ENCODE data around the gene NOS1.
"Not testable (repeated sequence)": the region's sequence is repeated elsewhere in the genome, so short reads cannot be mapped to it uniquely, and the experiment has no call there.

The NOS1 gene

DNA sequence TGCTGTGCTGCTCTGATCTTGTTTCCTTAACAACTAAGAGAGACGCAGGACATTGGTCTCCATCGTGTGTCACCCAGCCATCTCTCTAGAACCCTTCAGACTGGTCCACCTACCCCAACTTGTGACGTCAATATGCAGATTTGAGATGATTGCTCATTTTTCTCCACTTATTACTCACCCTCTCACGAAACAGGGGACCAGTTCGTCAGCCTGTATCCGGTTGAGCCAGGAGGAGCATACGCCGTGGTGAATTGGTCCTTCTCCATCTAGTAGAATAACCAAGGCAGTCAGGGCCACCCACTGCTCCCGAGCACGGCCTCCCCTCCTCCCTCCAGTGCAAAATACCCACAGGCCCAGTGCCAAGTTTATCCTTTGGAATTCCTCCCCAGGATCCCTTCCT is 134.9 kb downstream of the NOS1 start:
- no peak for DNase-seq
- H3K36me3 ChIP-seq, result no peaks in the 10 kb centered on the region

DNA sequence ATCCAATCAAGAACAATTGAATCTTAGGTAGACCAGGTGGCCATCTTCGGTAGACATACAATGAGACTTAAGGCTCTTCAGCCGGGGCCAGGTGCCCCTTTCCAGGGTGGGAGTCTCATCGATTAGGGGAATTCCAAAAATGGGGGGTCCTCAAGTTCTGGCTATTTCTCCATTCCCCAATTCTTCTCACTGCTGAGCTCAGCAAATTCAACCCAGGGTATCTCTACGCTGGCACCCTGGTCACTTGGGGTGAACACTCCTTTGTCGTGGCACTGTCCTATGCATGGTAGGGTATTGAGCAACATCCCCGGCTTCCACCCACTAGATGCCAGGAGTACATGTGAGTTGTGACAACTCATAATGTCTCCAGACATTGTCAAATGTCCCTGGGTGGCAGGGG is 136.2 kb downstream of the NOS1 start:
- H3K4me3 ChIP-seq (ENCODE audit: low read depth, low read length), result no peak overlapping the region
- DNase-seq, result no peak
- TF ChIP-seq, protein P1, sequence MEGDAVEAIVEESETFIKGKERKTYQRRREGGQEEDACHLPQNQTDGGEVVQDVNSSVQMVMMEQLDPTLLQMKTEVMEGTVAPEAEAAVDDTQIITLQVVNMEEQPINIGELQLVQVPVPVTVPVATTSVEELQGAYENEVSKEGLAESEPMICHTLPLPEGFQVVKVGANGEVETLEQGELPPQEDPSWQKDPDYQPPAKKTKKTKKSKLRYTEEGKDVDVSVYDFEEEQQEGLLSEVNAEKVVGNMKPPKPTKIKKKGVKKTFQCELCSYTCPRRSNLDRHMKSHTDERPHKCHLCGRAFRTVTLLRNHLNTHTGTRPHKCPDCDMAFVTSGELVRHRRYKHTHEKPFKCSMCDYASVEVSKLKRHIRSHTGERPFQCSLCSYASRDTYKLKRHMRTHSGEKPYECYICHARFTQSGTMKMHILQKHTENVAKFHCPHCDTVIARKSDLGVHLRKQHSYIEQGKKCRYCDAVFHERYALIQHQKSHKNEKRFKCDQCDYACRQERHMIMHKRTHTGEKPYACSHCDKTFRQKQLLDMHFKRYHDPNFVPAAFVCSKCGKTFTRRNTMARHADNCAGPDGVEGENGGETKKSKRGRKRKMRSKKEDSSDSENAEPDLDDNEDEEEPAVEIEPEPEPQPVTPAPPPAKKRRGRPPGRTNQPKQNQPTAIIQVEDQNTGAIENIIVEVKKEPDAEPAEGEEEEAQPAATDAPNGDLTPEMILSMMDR (IDR thresholded peaks at IDR 0.05; ENCODE audit: low read depth, low read length), result no peak
- peaks cover 5% of the 10 kb centered on the region for H3K27me3 ChIP-seq
- H3K36me3 ChIP-seq, result no peaks in the 10 kb centered on the region
- H3K4me1 ChIP-seq, result no peaks in the 10 kb centered on the region
- H3K9me3 ChIP-seq, result no peaks in the 10 kb centered on the region

More for the DNA sequence above, 134.9 kb downstream of the NOS1 start:
- TF ChIP-seq, protein P1 (IDR thresholded peaks at IDR 0.05; ENCODE audit: low read depth, low read length), result no peak
- Histone ChIP-seq H3K4me1 (no peaks in the 10 kb centered on the region), H3K27me3 (no peaks in the 10 kb centered on the region), H3K9me3 (no peaks in the 10 kb centered on the region), H3K4me3 (ENCODE audit: low read depth, low read length) (no peak overlapping the region)

DNA sequence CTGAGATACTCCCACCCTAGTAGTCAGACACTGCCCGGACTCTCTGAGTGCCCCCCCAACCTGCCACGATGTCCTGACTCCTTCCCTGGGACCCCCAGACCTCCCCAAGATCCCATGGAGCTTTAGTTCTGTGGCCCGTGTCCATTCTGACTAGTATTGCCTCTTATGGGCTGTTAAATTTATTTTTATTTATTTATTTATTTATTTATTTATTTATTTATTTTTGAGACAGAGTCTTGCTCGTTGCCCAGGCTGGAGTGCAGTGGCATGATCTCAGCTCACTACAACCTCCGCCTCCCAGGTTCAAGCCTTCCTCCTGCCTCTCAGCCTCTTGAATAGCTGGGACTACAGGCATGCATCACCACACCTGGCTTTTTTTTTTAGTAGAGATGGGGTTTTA is 140.5 kb downstream of the NOS1 start:
- H3K27me3 ChIP-seq, result peaks cover 28% of the 10 kb centered on the region
- not testable (repeated sequence) for DNase-seq; H3K4me1 ChIP-seq; H3K9me3 ChIP-seq; H3K36me3 ChIP-seq; H3K4me3 ChIP-seq (ENCODE audit: low read depth, low read length)

DNA sequence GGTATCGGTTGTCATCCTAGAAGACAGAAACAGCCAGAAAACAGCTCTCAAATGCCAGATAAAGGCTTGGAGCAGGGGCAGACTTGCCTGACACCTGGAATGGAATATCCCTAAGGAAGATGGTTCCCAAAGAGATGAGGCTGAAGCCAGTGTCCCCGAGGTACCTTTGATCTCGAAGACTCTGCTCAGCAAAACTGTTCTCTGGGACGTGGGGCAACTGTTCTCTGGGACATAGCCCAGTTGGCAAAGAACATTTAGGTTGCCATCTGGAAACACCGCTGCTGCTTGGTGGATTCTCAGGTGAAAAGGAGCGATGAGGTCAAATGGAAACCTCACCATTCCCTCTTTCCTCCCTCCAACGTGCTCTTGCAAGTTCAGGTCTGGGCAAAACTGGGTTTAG is 143.3 kb downstream of the NOS1 start:
- H3K9me3 ChIP-seq, result no peaks in the 10 kb centered on the region
- DNase-seq, result no peak
- no peaks in the 10 kb centered on the region for H3K36me3 ChIP-seq
- TF ChIP-seq, protein P1 (IDR thresholded peaks at IDR 0.05; ENCODE audit: low read depth, low read length), result no peak
- peaks cover 34% of the 10 kb centered on the region for H3K27me3 ChIP-seq
- no peaks in the 10 kb centered on the region for H3K4me1 ChIP-seq
- H3K4me3 ChIP-seq (ENCODE audit: low read depth, low read length), result no peak overlapping the region

DNA sequence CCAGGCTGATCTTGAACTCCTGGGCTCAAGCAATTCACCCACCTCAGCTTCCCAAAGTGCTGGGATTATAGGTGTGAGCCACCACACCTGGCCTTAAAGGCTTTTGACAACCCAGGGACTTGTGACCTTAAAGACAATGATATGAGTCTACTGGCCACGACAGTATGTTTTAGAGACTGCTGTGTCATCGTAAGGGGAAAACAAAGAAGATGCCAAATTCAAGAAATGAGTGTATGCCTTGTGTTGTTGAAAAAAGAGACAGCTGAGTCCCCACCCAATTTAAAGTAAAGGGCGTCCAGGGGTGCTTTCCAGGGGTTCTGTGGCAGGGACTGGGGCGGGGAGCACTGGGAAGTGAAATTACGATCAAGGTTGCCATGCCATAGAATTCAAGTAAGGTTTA is 144.7 kb downstream of the NOS1 start:
- DNase-seq, result no peak
- Histone ChIP-seq H3K4me3 (ENCODE audit: low read depth, low read length) (no peak overlapping the region), H3K4me1 (no peaks in the 10 kb centered on the region), H3K27me3 (peaks cover 35% of the 10 kb centered on the region), H3K9me3 (no peaks in the 10 kb centered on the region), H3K36me3 (no peaks in the 10 kb centered on the region)
- TF ChIP-seq, protein P1 (IDR thresholded peaks at IDR 0.05; ENCODE audit: low read depth, low read length), result no peak

DNA sequence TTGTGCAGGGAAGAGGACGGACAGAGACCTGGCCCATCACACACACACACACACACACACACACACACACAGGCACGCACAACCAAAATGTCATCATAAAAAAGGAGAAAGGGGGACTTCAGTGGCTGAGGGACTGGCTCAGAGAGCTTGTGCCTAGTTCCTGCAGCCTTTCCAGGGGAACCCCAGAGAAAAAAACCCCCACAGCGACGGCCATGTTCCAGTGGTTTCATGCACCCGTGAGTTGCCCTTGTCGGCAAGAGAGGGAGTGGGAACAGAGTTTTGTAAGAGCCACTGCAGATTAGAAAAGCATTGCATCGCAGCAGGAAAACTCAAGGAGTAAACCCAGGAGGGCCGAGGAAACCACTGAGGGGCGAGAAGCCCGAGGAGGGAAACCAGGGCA is 146.6 kb downstream of the NOS1 start:
- Histone ChIP-seq H3K4me3 (ENCODE audit: low read depth, low read length) (no peak overlapping the region), H3K36me3 (no peaks in the 10 kb centered on the region), H3K4me1 (no peaks in the 10 kb centered on the region), H3K27me3 (peaks cover 33% of the 10 kb centered on the region), H3K9me3 (no peaks in the 10 kb centered on the region)
- TF ChIP-seq, protein P1 (IDR thresholded peaks at IDR 0.05; ENCODE audit: low read depth, low read length), result no peak
- DNase-seq, result no peak

DNA sequence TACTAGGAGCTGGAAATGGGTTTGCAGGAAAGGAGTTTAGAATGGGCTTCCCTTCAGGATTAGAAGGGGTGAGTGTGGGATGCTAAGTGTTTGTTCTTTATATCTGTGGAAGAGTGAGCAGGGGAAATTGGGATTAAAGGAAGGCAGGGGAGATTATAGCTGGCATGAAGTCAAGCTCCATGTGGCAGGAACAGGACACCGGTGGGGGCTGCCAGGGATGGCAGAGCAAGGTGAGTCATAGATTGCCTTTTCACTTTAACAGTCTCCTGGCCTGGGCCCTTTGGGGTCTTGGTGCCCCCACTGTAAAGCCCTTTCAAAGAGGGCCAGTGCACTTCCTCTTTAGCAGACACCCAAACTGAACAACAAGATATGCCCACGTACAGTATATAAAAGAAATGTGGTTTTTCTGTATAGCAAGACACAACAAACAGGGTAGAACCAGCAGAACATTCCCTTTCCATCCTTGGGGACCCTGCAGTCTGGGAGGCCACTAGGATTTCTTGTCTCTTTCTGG is 148.1 kb downstream of the NOS1 start:
- no peak for DNase-seq
- no peaks in the 10 kb centered on the region for H3K9me3 ChIP-seq
- no peaks in the 10 kb centered on the region for H3K36me3 ChIP-seq
- peaks cover 28% of the 10 kb centered on the region for H3K27me3 ChIP-seq
- no peaks in the 10 kb centered on the region for H3K4me1 ChIP-seq
- H3K4me3 ChIP-seq (ENCODE audit: low read depth, low read length), result no peak overlapping the region
- TF ChIP-seq, protein P1 (IDR thresholded peaks at IDR 0.05; ENCODE audit: low read depth, low read length), result no peak
